Measurements from ENCODE around the gene ZSWIM7.

DNA sequence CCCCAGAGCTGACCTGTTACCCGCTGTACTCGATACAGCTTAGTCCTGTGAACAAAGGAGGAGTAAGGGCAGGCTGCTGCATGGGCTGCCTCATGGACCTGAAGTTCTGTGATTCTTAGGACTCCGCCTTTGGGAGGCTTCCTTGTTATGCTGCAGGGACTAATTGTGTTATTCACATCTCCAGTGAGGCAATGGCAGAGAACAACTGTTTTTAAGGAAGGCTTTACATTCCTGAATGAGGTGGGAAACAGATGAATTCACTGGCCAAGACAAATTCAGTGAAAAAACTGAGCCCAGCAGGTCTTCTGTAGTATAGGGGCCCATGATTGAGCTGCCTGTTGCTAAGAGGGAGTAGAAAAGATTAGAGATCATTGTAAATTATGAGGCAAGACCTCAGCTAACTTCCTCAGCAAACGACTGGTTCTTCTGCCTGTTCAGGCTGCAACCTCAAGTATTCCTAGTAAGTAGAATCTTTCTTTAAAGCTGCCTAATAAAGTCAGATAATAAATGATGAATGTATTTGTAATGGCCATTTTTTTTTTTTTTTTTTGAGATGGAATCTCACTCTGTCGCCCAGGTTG is 28.3 kb downstream of the ZSWIM7 start:
- TF ChIP-seq NR2C2 (CRISPR knock-in tag; IDR thresholded peaks at IDR 0.05) (no peak), ZNF416 (CRISPR knock-in tag; IDR thresholded peaks at IDR 0.05) (no peak), ZNF263 (CRISPR knock-in tag; IDR thresholded peaks at IDR 0.05; ENCODE audit: low read depth) (no peak), NFE2L1 (CRISPR knock-in tag; IDR thresholded peaks at IDR 0.05) (no peak), GTF2I (CRISPR knock-in tag; conservative IDR thresholded peaks at IDR 0.05) (no peak), NFYB (CRISPR knock-in tag; conservative IDR thresholded peaks at IDR 0.05; ENCODE audit: low read depth) (no peak), ZNF232 (CRISPR knock-in tag; IDR thresholded peaks at IDR 0.05) (no peak)
- TF ChIP-seq, protein P1, sequence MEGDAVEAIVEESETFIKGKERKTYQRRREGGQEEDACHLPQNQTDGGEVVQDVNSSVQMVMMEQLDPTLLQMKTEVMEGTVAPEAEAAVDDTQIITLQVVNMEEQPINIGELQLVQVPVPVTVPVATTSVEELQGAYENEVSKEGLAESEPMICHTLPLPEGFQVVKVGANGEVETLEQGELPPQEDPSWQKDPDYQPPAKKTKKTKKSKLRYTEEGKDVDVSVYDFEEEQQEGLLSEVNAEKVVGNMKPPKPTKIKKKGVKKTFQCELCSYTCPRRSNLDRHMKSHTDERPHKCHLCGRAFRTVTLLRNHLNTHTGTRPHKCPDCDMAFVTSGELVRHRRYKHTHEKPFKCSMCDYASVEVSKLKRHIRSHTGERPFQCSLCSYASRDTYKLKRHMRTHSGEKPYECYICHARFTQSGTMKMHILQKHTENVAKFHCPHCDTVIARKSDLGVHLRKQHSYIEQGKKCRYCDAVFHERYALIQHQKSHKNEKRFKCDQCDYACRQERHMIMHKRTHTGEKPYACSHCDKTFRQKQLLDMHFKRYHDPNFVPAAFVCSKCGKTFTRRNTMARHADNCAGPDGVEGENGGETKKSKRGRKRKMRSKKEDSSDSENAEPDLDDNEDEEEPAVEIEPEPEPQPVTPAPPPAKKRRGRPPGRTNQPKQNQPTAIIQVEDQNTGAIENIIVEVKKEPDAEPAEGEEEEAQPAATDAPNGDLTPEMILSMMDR (IDR thresholded peaks at IDR 0.05), result no peak
- TF ChIP-seq, protein P2, sequence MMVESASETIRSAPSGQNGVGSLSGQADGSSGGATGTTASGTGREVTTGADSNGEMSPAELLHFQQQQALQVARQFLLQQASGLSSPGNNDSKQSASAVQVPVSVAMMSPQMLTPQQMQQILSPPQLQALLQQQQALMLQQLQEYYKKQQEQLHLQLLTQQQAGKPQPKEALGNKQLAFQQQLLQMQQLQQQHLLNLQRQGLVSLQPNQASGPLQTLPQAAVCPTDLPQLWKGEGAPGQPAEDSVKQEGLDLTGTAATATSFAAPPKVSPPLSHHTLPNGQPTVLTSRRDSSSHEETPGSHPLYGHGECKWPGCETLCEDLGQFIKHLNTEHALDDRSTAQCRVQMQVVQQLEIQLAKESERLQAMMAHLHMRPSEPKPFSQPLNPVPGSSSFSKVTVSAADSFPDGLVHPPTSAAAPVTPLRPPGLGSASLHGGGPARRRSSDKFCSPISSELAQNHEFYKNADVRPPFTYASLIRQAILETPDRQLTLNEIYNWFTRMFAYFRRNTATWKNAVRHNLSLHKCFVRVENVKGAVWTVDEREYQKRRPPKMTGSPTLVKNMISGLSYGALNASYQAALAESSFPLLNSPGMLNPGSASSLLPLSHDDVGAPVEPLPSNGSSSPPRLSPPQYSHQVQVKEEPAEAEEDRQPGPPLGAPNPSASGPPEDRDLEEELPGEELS (CRISPR knock-in tag; IDR thresholded peaks at IDR 0.05), result no peak
- TF ChIP-seq, protein P3, sequence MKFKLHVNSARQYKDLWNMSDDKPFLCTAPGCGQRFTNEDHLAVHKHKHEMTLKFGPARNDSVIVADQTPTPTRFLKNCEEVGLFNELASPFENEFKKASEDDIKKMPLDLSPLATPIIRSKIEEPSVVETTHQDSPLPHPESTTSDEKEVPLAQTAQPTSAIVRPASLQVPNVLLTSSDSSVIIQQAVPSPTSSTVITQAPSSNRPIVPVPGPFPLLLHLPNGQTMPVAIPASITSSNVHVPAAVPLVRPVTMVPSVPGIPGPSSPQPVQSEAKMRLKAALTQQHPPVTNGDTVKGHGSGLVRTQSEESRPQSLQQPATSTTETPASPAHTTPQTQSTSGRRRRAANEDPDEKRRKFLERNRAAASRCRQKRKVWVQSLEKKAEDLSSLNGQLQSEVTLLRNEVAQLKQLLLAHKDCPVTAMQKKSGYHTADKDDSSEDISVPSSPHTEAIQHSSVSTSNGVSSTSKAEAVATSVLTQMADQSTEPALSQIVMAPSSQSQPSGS (CRISPR knock-in tag; IDR thresholded peaks at IDR 0.05; ENCODE audit: borderline replicate concordance, low read depth), result no peak
- TF ChIP-seq, protein P4, sequence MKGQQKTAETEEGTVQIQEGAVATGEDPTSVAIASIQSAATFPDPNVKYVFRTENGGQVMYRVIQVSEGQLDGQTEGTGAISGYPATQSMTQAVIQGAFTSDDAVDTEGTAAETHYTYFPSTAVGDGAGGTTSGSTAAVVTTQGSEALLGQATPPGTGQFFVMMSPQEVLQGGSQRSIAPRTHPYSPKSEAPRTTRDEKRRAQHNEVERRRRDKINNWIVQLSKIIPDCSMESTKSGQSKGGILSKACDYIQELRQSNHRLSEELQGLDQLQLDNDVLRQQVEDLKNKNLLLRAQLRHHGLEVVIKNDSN (CRISPR knock-in tag; IDR thresholded peaks at IDR 0.05), result no peak
- TF ChIP-seq, protein P5, sequence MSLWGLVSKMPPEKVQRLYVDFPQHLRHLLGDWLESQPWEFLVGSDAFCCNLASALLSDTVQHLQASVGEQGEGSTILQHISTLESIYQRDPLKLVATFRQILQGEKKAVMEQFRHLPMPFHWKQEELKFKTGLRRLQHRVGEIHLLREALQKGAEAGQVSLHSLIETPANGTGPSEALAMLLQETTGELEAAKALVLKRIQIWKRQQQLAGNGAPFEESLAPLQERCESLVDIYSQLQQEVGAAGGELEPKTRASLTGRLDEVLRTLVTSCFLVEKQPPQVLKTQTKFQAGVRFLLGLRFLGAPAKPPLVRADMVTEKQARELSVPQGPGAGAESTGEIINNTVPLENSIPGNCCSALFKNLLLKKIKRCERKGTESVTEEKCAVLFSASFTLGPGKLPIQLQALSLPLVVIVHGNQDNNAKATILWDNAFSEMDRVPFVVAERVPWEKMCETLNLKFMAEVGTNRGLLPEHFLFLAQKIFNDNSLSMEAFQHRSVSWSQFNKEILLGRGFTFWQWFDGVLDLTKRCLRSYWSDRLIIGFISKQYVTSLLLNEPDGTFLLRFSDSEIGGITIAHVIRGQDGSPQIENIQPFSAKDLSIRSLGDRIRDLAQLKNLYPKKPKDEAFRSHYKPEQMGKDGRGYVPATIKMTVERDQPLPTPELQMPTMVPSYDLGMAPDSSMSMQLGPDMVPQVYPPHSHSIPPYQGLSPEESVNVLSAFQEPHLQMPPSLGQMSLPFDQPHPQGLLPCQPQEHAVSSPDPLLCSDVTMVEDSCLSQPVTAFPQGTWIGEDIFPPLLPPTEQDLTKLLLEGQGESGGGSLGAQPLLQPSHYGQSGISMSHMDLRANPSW (CRISPR knock-in tag; conservative IDR thresholded peaks at IDR 0.05; ENCODE audit: low read depth), result no peak
- TF ChIP-seq, protein P6, sequence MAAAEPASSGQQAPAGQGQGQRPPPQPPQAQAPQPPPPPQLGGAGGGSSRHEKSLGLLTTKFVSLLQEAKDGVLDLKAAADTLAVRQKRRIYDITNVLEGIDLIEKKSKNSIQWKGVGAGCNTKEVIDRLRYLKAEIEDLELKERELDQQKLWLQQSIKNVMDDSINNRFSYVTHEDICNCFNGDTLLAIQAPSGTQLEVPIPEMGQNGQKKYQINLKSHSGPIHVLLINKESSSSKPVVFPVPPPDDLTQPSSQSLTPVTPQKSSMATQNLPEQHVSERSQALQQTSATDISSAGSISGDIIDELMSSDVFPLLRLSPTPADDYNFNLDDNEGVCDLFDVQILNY (CRISPR knock-in tag; IDR thresholded peaks at IDR 0.05), result no peak
- TF ChIP-seq, protein P7, sequence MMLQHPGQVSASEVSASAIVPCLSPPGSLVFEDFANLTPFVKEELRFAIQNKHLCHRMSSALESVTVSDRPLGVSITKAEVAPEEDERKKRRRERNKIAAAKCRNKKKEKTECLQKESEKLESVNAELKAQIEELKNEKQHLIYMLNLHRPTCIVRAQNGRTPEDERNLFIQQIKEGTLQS (CRISPR knock-in tag; conservative IDR thresholded peaks at IDR 0.05), result no peak

Data from WTC11 (cell line).